T-helper 22 cell (primary cell): ENCODE data around the gene NHERF2.

Experiments used
- DNase-seq: peaks from one replicate; pipeline ENCODE4 v3.0.0-alpha.2; 2020; ENCODE audit warnings: low read depth

NHERF2 gene

DNA sequence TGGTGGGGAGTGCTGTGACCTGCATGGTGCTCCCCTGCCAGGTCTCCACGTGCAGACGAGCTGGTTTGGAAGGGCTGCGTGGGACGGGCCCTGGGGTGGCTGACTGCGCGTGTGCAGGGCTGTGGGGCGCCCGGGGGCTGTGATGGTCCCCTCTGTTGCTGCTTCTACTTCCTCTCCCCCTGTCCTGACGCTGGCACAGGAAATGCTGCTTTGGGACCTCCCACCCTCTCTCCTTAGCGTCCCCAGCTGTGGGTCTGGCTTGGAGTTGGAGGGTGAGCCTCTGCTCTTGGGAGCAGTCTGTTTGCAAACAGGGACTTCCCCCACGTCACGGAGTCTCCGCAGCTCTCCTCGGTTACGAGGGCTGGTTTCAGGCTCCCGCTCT is 56.3 kb downstream of the NHERF2 start:
- no peak for DNase-seq

DNA sequence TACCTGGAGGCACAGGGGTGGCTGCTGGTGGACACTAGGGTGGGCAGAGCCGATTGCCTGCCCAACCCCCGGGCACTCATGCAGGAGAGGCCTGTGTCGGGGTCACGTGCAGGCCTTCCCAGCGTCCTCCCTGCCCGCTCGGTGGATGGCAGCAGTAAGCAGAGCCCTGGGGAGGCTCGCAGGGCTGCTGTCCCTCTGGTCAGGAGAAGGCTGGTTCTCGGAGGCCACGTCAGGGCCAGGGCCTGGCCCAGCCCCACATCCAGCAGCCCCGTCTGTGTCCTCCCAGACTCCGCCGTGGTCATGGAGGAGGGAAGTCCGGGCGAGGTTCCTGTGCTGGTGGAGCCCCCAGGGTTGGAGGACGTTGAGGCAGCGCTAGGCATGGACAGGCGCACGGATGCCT is 56.7 kb downstream of the NHERF2 start:
- no peak for DNase-seq

DNA sequence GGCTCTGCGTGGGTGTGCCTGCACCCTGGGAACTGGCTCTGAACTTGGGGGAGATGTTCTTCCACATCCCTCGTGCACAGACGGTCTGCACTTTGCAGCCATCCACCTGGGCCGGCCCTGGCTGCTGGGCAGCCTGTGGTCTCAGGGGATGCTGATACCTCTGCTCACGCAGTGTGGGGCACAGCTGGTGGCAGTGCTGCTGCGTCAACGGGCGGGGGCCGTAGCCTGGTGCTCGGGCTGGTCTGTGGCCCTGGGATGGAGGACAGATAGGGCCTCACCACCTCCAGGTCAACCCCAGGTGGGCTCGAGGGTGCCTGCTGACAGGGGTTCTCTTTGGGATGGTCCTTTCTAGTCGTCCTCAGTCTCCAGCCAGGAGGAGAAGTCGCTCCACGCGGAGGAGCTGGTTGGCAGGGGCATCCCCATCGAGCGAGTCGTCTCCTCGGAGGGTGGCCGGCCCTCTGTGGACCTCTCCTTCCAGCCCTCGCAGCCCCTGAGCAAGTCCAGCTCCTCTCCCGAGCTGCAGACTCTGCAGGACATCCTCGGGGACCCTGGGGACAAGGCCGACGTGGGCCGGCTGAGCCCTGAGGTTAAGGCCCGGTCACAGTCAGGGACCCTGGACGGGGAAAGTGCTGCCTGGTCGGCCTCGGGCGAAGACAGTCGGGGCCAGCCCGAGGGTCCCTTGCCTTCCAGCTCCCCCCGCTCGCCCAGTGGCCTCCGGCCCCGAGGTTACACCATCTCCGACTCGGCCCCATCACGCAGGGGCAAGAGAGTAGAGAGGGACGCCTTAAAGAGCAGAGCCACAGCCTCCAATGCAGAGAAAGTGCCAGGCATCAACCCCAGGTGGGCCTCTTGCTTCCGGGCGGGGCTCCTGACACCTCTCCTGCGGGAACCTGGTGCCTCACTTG is 57.4 kb downstream of the NHERF2 start:
- no peak for DNase-seq

DNA sequence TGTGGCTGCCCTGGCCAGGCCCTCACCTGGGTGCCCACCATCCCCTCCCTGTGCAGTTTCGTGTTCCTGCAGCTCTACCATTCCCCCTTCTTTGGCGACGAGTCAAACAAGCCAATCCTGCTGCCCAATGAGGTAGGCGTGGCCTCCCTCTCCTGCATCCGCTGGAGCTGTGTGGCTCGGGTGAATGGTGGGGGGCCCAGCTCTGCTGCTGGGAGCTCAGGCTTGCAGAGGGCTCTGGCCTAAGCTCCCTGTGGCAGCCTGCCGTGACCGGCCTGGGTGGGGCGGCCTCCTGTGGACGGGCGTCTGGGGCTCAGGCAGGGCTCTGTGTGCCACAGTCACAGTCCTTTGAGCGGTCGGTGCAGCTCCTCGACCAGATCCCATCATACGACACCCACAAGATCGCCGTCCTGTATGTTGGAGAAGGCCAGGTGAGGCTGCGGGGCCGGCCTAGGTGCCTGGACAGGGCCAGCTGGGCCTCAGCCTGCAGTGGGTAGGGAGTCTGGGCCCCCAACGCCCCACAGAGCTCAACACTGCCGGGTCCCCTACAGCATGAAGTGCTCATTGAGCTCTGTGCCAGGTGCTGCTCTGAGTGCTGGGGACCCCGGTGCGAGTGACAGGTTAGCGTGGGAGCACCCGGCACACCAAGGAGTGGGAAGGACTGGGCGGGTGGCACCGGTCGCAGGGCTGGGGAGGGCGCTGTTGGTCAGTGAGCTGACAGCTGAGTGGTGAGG is 58.4 kb downstream of the NHERF2 start:
- DNase-seq = no peak

DNA sequence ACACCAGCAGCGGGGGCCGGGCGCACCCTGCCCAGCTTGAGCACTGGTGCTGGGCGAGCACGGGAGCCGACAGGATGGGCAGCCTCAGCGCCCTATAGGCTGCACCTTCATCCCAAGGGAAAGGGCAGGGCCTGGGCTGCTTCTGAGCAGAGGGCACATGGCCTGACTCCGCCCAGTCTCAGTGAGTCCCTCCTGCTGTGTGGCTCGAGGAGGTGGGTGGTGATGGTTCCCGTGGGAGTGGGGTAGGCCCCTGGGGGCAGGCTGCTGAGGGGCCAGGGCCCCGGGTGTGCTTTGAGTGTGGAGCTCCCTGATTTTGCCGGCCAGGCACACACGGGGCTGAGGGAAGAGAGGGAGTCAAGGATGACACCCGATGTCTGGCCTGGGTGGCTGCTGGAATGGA is 59.0 kb downstream of the NHERF2 start:
- no peak for DNase-seq

DNA sequence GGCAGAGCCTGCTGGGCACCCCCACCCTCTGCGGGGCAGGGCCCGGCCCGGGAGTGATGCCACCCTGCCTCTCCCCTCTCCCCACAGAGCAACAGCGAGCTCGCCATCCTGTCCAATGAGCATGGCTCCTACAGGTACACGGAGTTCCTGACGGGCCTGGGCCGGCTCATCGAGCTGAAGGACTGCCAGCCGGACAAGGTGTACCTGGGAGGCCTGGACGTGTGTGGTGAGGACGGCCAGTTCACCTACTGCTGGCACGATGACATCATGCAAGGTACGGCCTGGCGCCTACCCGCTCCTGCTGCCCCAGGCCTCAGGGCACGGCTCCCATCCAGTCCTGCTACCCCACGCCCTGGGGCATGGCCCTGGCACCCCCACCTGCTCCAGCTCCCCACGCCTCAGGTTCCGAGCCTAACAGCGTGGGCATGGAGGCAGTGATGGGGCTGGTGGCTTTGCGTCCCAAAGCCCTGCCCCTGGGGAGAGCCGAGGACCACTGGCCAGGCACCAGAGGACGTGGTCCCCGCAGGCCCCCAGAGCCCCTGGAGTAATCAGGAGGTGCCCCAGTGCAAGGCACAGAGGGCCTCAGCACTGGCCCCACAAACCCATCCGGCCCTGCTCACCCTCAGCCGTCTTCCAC is 59.5 kb downstream of the NHERF2 start:
- DNase-seq = no peak

DNA sequence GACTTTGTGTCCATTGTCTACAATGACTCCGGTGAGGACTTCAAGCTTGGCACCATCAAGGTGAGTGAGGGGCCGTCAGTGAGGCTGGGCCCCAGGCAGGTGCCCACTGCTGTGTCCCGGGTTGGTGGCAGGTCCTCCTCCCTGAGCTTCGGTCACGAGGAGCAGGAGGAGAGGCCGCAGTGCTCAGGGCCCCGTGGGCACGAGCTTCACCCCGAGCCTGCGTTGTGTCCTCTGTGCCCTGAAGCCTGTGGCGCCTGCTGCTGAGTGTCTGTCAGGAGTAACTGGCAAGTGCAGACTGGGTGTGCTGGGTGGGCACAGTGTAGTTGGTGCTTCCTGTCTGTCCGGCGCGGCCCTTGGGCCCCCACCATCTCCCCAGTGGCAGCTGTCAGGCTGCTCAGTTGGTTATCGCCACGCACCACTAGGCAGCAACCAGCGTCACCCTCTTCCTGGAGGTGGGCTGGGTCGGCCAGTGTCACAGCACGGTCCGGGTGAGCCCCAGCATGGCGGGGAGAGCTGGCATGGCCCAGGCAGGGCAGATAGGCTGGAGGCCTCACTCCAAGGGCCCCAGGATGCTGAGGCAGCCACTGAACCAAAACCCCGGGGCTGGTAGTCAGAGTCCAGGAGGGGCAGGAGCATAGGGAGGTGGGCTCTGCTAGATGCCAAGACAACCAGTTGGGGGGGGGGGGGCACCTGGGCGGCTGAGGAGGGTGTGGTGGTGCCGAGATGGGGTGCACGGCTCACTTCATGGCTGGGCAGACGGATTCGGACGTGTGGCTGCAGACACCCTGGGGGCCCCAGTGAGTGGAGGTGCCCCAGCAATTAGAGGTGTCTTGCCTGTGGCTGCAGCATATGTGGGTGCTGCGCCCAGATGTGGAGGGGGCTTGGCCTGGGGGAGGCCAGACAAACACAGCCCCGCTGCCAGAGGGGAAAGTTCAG is 60.4 kb downstream of the NHERF2 start:
- no peak for DNase-seq

DNA sequence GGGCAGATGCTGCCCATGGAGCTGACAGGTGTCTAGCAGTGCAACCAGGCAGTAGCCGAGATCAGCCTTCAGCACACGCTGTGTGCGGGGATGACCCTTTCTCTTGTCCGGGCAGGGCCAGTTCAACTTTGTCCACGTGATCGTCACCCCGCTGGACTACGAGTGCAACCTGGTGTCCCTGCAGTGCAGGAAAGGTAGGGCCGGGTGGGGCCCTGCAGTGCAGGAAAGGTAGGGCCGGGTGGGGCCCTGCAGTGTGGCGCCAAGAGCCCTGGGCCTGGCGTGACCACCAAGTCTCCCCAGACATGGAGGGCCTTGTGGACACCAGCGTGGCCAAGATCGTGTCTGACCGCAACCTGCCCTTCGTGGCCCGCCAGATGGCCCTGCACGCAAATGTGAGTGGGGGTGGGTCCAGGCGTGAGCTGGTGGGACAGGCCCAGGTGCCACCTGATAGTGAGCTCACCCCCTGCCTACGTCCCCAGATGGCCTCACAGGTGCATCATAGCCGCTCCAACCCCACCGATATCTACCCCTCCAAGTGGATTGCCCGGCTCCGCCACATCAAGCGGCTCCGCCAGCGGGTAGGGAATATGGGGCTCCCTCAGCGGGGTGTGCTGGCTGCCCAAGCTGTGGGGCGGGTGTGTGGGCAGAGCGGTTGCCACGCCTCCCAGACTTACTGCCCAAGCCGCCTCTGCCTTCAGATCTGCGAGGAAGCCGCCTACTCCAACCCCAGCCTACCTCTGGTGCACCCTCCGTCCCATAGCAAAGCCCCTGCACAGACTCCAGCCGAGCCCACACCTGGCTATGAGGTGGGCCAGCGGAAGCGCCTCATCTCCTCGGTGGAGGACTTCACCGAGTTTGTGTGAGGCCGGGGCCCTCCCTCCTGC is 61.3 kb downstream of the NHERF2 start:
- no peak for DNase-seq
